ENCODE results near the gene TMEM151B.
A peak's percentile ranks its signal among the peaks of the same experiment; 100 is the strongest.

Gene TMEM151B

GRCh38 chr6:44270526-44271405, 516 bp downstream of the TMEM151B start:
- H3K4me3 ChIP-seq (ENCODE audit: low read length) = no peak overlapping the region
- no peaks in the 10 kb centered on the region for H3K4me1 ChIP-seq (ENCODE audit: control insufficient read depth, insufficient read depth, low read length)
- H3K9me3 ChIP-seq (ENCODE audit: control insufficient read depth, low read length) = no peaks in the 10 kb centered on the region
- DNase-seq (ENCODE audit: low read depth) = peak; percentile 33
- H3K27me3 ChIP-seq (replicated peaks; ENCODE audit: control insufficient read depth, insufficient read depth, low read length) = peaks cover 62% of the 10 kb centered on the region
- H3K36me3 ChIP-seq (ENCODE audit: control insufficient read depth, insufficient read depth, low read length, severe bottlenecking) = no peaks in the 10 kb centered on the region
- no peak overlapping the region for H3K9ac ChIP-seq (ENCODE audit: low read length)

GRCh38 chr6:44271406-44271723, 1.1 kb downstream of the TMEM151B start:
- Histone ChIP-seq H3K9ac (ENCODE audit: low read length) (no peak overlapping the region), H3K4me3 (ENCODE audit: low read length) (no peak overlapping the region), H3K9me3 (ENCODE audit: control insufficient read depth, low read length) (no peaks in the 10 kb centered on the region), H3K27me3 (replicated peaks; ENCODE audit: control insufficient read depth, insufficient read depth, low read length) (peaks cover 63% of the 10 kb centered on the region), H3K4me1 (ENCODE audit: control insufficient read depth, insufficient read depth, low read length) (no peaks in the 10 kb centered on the region), H3K36me3 (ENCODE audit: control insufficient read depth, insufficient read depth, low read length, severe bottlenecking) (no peaks in the 10 kb centered on the region)
- DNase-seq (ENCODE audit: low read depth) = no peak

- Histone ChIP-seq H3K27me3 (replicated peaks; ENCODE audit: control insufficient read depth, insufficient read depth, low read length) (peaks cover 68% of the 10 kb centered on the region), H3K4me1 (ENCODE audit: control insufficient read depth, insufficient read depth, low read length) (no peaks in the 10 kb centered on the region), H3K9ac (ENCODE audit: low read length) (no peak overlapping the region), H3K36me3 (ENCODE audit: control insufficient read depth, insufficient read depth, low read length, severe bottlenecking) (no peaks in the 10 kb centered on the region), H3K9me3 (ENCODE audit: control insufficient read depth, low read length) (no peaks in the 10 kb centered on the region), H3K4me3 (ENCODE audit: low read length) (no peak overlapping the region)
- DNase-seq (ENCODE audit: low read depth) = no peak
Measured at GRCh38 chr6:44271914-44272313, 1.7 kb downstream of the TMEM151B start.

- no peaks in the 10 kb centered on the region for H3K9me3 ChIP-seq (ENCODE audit: control insufficient read depth, low read length)
- no peak for DNase-seq (ENCODE audit: low read depth)
- no peak overlapping the region for H3K9ac ChIP-seq (ENCODE audit: low read length)
- no peak overlapping the region for H3K4me3 ChIP-seq (ENCODE audit: low read length)
- H3K36me3 ChIP-seq (ENCODE audit: control insufficient read depth, insufficient read depth, low read length, severe bottlenecking) = no peaks in the 10 kb centered on the region
- H3K4me1 ChIP-seq (ENCODE audit: control insufficient read depth, insufficient read depth, low read length) = no peaks in the 10 kb centered on the region
- H3K27me3 ChIP-seq (replicated peaks; ENCODE audit: control insufficient read depth, insufficient read depth, low read length) = peaks cover 75% of the 10 kb centered on the region
Measured at GRCh38 chr6:44272529-44272928, 2.3 kb downstream of the TMEM151B start.

GRCh38 chr6:44272999-44273566, 2.8 kb downstream of the TMEM151B start:
- Histone ChIP-seq H3K4me1 (ENCODE audit: control insufficient read depth, insufficient read depth, low read length) (no peaks in the 10 kb centered on the region), H3K9me3 (ENCODE audit: control insufficient read depth, low read length) (no peaks in the 10 kb centered on the region), H3K4me3 (ENCODE audit: low read length) (no peak overlapping the region), H3K27me3 (replicated peaks; ENCODE audit: control insufficient read depth, insufficient read depth, low read length) (peaks cover 80% of the 10 kb centered on the region), H3K9ac (ENCODE audit: low read length) (no peak overlapping the region), H3K36me3 (ENCODE audit: control insufficient read depth, insufficient read depth, low read length, severe bottlenecking) (no peaks in the 10 kb centered on the region)
- DNase-seq (ENCODE audit: low read depth) = no peak

- Histone ChIP-seq H3K9me3 (ENCODE audit: control insufficient read depth, low read length) (no peaks in the 10 kb centered on the region), H3K36me3 (ENCODE audit: control insufficient read depth, insufficient read depth, low read length, severe bottlenecking) (no peaks in the 10 kb centered on the region), H3K4me1 (ENCODE audit: control insufficient read depth, insufficient read depth, low read length) (no peaks in the 10 kb centered on the region), H3K27me3 (replicated peaks; ENCODE audit: control insufficient read depth, insufficient read depth, low read length) (peaks cover 80% of the 10 kb centered on the region), H3K4me3 (ENCODE audit: low read length) (no peak overlapping the region), H3K9ac (ENCODE audit: low read length) (no peak overlapping the region)
- no peak for DNase-seq (ENCODE audit: low read depth)
Measured at GRCh38 chr6:44273617-44274016, 3.4 kb downstream of the TMEM151B start.

GRCh38 chr6:44275271-44275748, 5.1 kb downstream of the TMEM151B start:
- no peak overlapping the region for H3K9ac ChIP-seq (ENCODE audit: low read length)
- no peaks in the 10 kb centered on the region for H3K9me3 ChIP-seq (ENCODE audit: control insufficient read depth, low read length)
- no peak overlapping the region for H3K4me3 ChIP-seq (ENCODE audit: low read length)
- H3K4me1 ChIP-seq (ENCODE audit: control insufficient read depth, insufficient read depth, low read length) = no peaks in the 10 kb centered on the region
- H3K36me3 ChIP-seq (ENCODE audit: control insufficient read depth, insufficient read depth, low read length, severe bottlenecking) = no peaks in the 10 kb centered on the region
- no peak for DNase-seq (ENCODE audit: low read depth)
- H3K27me3 ChIP-seq (replicated peaks; ENCODE audit: control insufficient read depth, insufficient read depth, low read length) = peaks cover 76% of the 10 kb centered on the region

- no peaks in the 10 kb centered on the region for H3K9me3 ChIP-seq (ENCODE audit: control insufficient read depth, low read length)
- peaks cover 82% of the 10 kb centered on the region for H3K27me3 ChIP-seq (replicated peaks; ENCODE audit: control insufficient read depth, insufficient read depth, low read length)
- no peaks in the 10 kb centered on the region for H3K36me3 ChIP-seq (ENCODE audit: control insufficient read depth, insufficient read depth, low read length, severe bottlenecking)
- no peak overlapping the region for H3K9ac ChIP-seq (ENCODE audit: low read length)
- no peaks in the 10 kb centered on the region for H3K4me1 ChIP-seq (ENCODE audit: control insufficient read depth, insufficient read depth, low read length)
- peak overlapping the region; percentile 53 for H3K4me3 ChIP-seq (ENCODE audit: low read length)
- DNase-seq (ENCODE audit: low read depth) = no peak
Measured at GRCh38 chr6:44275749-44276648, 5.7 kb downstream of the TMEM151B start.

- no peak for DNase-seq (ENCODE audit: low read depth)
- H3K27me3 ChIP-seq (replicated peaks; ENCODE audit: control insufficient read depth, insufficient read depth, low read length) = peaks cover 80% of the 10 kb centered on the region
- no peak overlapping the region for H3K9ac ChIP-seq (ENCODE audit: low read length)
- H3K9me3 ChIP-seq (ENCODE audit: control insufficient read depth, low read length) = no peaks in the 10 kb centered on the region
- no peak overlapping the region for H3K4me3 ChIP-seq (ENCODE audit: low read length)
- no peaks in the 10 kb centered on the region for H3K4me1 ChIP-seq (ENCODE audit: control insufficient read depth, insufficient read depth, low read length)
- no peaks in the 10 kb centered on the region for H3K36me3 ChIP-seq (ENCODE audit: control insufficient read depth, insufficient read depth, low read length, severe bottlenecking)
Measured at GRCh38 chr6:44276667-44277640, 6.7 kb downstream of the TMEM151B start.

- Histone ChIP-seq H3K4me3 (ENCODE audit: low read length) (no peak overlapping the region), H3K9ac (ENCODE audit: low read length) (no peak overlapping the region), H3K4me1 (ENCODE audit: control insufficient read depth, insufficient read depth, low read length) (no peaks in the 10 kb centered on the region), H3K27me3 (replicated peaks; ENCODE audit: control insufficient read depth, insufficient read depth, low read length) (peaks cover 79% of the 10 kb centered on the region), H3K36me3 (ENCODE audit: control insufficient read depth, insufficient read depth, low read length, severe bottlenecking) (no peaks in the 10 kb centered on the region), H3K9me3 (ENCODE audit: control insufficient read depth, low read length) (no peaks in the 10 kb centered on the region)
- DNase-seq (ENCODE audit: low read depth) = no peak
Measured at GRCh38 chr6:44277763-44278162, 7.5 kb downstream of the TMEM151B start.

All from adipocyte (in vitro differentiated cells).